Measurements from ENCODE around the gene KCNK16. TPM values are rescaled to one million over a fixed set of nuclear protein-coding genes. Genes with fewer than 3 reads are reported as not detected.

Gene KCNK16
- total and polyA plus RNA-seq, 11 donors = not detected

GRCh38 chr6:39303425-39304153 lies 18.9 kb downstream of the KCNK16 start:
- ATAC-seq (peak in 2 of 4 donors; percentile 5 to 9), DNase-seq (no peak)
- Histone ChIP-seq H3K4me1 (peaks cover 0 to 5% (median 0%) of the 10 kb centered on the region in 12 donors), H3K27me3 (peaks cover 0 to 19% (median 0%) of the 10 kb centered on the region in 9 donors), H3K4me3 (no peak overlapping the region), H3K9me3 (peaks cover 0 to 3% (median 0%) of the 10 kb centered on the region in 12 donors), H3K36me3 (no peaks in the 10 kb centered on the region), H3K27ac (no peak overlapping the region)
- intact Hi-C loops (cut with DNase I) = loop anchor here (1.0 to 10.0 kb wide), 14 partner anchors 136 to 433 kb away; no protein-coding TSS in a partner anchor
- no peak for TF ChIP-seq POLR2A (IDR thresholded peaks at IDR 0.05)
- TF ChIP-seq, protein P1, sequence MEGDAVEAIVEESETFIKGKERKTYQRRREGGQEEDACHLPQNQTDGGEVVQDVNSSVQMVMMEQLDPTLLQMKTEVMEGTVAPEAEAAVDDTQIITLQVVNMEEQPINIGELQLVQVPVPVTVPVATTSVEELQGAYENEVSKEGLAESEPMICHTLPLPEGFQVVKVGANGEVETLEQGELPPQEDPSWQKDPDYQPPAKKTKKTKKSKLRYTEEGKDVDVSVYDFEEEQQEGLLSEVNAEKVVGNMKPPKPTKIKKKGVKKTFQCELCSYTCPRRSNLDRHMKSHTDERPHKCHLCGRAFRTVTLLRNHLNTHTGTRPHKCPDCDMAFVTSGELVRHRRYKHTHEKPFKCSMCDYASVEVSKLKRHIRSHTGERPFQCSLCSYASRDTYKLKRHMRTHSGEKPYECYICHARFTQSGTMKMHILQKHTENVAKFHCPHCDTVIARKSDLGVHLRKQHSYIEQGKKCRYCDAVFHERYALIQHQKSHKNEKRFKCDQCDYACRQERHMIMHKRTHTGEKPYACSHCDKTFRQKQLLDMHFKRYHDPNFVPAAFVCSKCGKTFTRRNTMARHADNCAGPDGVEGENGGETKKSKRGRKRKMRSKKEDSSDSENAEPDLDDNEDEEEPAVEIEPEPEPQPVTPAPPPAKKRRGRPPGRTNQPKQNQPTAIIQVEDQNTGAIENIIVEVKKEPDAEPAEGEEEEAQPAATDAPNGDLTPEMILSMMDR (IDR thresholded peaks at IDR 0.05) = peak in 4 of 12 donors; percentile 4 to 32 (median 10)
- WGBS, 4 donors = 75 to 86% (median 84%) methylated on average over 28 to 30 of the region's 30 CpGs

- TF ChIP-seq, protein P1 (IDR thresholded peaks at IDR 0.05) = peak; percentile 76 to 90 (median 82)
- no peak for TF ChIP-seq POLR2A (IDR thresholded peaks at IDR 0.05)
- Histone ChIP-seq H3K27me3 (peaks cover 0 to 19% (median 0%) of the 10 kb centered on the region in 9 donors), H3K4me1 (peaks cover 0 to 5% (median 0%) of the 10 kb centered on the region in 12 donors), H3K36me3 (no peaks in the 10 kb centered on the region), H3K4me3 (no peak overlapping the region), H3K27ac (no peak overlapping the region), H3K9me3 (peaks cover 0 to 3% (median 0%) of the 10 kb centered on the region in 12 donors)
- DNase-seq (peak; percentile 71 to 91 (median 77)), ATAC-seq (peak; percentile 82 to 93 (median 90))
- intact Hi-C loops (cut with DNase I) = loop anchor here (1.0 to 10.0 kb wide), 14 partner anchors 136 to 432 kb away; no protein-coding TSS in a partner anchor
- WGBS, 4 donors = 8 to 12% (median 8%) methylated on average over 5 to 11 of the region's 11 CpGs
Observed at GRCh38 chr6:39302669-39303424, 19.7 kb downstream of the KCNK16 start.

- no peak overlapping the region for H3K4me3 ChIP-seq
- TF ChIP-seq, protein P1 (IDR thresholded peaks at IDR 0.05) = no peak
- TF ChIP-seq POLR2A (IDR thresholded peaks at IDR 0.05) = no peak
- H3K36me3 ChIP-seq = no peaks in the 10 kb centered on the region
- DNase-seq = no peak
- 87 to 93% (median 90%) methylated on average over 2 of the region's 2 CpGs for WGBS, 4 donors
- ATAC-seq = no peak
- no peak overlapping the region for H3K27ac ChIP-seq
- H3K9me3 ChIP-seq = peaks cover 0 to 3% (median 0%) of the 10 kb centered on the region in 12 donors
- peaks cover 0 to 19% (median 0%) of the 10 kb centered on the region in 9 donors for H3K27me3 ChIP-seq
- intact Hi-C loops (cut with DNase I) = loop anchor here (2.0 to 10.0 kb wide), 12 partner anchors 135 to 431 kb away; no protein-coding TSS in a partner anchor
- peaks cover 0 to 6% (median 3%) of the 10 kb centered on the region in 12 donors for H3K4me1 ChIP-seq
Observed at GRCh38 chr6:39302011-39302410, 20.5 kb downstream of the KCNK16 start.

Measured in heart left ventricle (tissue), 16 donors.